Left lobe of liver (tissue), 2 donors: ENCODE results near the gene CMKLR1. TPM values are rescaled to one million over a fixed set of nuclear protein-coding genes. Genes with fewer than 3 reads are reported as not detected.

Experiments
- ATAC-seq: fragments of 200-7000 bp; cut with Tn5 transposase; one replicate; pipeline ENCODE4 v1.9.1; 2020; ENCODE audit warnings: mild to moderate bottlenecking, moderate library complexity
- DNase-seq: peaks from one replicate; pipeline ENCODE4 v3.0.0-alpha.2; 2020; ENCODE audit warnings: low spot score
- total RNA-seq: library from RNA; stranded (reverse); gene quantifications from one replicate; pipeline ENCODE4 v1.2.1, GENCODE V29; 2021
- donor health status: DM: no; HTN: no; CAD: no; lungs with moderate emphysema.
- donor health status: DM: no; HTN: yes; CAD: no.

CMKLR1 gene, protein sequence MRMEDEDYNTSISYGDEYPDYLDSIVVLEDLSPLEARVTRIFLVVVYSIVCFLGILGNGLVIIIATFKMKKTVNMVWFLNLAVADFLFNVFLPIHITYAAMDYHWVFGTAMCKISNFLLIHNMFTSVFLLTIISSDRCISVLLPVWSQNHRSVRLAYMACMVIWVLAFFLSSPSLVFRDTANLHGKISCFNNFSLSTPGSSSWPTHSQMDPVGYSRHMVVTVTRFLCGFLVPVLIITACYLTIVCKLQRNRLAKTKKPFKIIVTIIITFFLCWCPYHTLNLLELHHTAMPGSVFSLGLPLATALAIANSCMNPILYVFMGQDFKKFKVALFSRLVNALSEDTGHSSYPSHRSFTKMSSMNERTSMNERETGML
- 3.8 TPM for total RNA-seq

GRCh38 chr12:108338915-108339657, at the start of gene CMKLR1:
Gene CMKLR1 (minus strand): TSS chr12:108339311. CDS start chr12:108293591, 45,720 bp downstream.
- ATAC-seq (peak; percentile 63), DNase-seq (no peak)

DNA sequence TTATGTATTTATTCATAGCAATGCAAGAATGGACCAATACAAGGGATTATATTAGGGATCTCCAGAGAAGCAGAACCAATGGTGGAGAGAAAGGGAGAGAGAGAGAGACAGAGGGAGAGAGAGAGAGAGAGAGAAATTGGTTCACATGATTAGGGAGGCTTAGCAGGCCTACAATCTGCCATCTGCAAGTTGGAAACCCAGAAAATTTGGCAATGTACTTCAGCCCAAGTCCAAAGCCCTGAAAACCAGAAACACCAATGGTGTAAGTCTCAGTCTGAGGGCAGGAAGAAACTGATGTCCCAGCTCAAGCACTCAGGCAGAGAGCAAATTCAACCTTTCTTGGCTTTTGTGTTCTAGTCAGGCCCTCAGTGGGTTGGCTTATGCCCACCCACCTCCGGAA, 48.7 kb upstream of the CMKLR1 start:
- ATAC-seq = no peak
- DNase-seq = no peak

GRCh38 chr12:108386709-108387360, 47.7 kb upstream of the CMKLR1 start:
- DNase-seq (no peak), ATAC-seq (no peak)

DNA sequence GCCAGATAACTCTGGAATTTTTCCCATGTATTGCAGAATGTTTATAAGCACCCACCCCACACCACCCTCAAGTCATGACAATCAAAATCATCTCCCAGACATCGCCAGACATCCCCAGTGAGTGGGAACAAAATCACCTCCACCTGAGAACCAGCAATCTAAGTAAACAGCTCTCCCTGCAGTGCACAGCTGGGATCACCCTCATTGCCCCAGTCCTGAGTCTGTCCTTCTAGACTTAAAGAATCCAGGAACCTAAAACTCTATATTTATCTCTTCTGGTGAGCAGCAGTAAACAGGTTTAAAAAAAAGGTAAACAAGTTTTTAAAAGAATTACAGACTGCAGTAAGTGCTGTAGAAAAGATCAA, 43.3 kb upstream of the CMKLR1 start:
- ATAC-seq (no peak), DNase-seq (no peak)

DNA sequence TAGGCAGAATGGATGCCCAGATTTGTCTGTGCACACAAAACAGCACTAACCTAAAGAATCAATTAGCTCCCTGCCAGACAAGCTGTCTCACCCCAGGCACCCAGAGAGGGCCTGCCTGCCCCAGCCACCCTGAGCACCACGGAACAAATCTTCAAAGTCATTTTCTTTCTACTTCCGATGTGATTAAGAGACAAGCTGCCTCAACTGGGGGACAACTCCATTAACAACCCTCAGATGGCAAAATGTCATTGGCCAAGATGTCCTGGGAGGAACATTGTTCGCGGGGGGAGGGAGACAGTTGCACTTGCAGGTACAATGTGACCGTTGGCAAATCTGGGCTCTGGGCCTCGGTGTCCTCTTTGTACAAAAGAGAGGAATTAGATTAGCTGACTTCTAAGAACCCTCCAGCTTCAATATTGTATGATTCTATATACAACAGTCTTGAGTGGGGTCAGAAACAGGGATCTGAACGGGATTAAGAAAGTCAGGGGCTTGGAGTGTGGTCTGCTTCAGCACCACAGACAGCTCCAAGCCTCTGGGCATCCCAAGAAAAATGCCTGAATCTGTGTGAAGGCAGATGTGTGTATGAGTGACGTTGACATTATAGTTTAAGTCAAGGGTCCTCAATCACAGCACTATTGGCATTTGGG, 42.8 kb upstream of the CMKLR1 start:
- ATAC-seq = peak; percentile 24
- DNase-seq = no peak

DNA sequence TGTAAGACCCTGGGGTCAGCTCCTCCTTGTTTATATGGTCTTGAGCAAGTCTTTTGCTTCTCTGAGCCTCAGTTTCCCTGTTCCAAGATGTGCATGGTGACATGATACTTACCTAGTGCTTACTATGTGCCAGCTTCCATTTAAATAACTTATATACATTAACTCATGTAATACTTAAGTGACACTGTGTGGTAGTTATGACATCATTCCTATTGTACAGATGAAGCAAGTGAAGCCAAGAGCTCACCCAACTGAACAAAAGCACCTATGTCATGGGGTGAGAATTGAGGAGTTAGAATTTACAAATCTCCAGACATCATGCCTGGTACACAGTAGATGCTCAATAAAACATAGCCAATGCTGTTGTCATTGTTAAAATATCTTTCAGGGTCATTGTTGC, 41.3 kb upstream of the CMKLR1 start:
- DNase-seq = no peak
- ATAC-seq = no peak

GRCh38 chr12:108379823-108380222, 40.7 kb upstream of the CMKLR1 start:
- ATAC-seq = no peak
- no peak for DNase-seq

GRCh38 chr12:108378926-108379325, 39.8 kb upstream of the CMKLR1 start:
- ATAC-seq (no peak), DNase-seq (no peak)

GRCh38 chr12:108377260-108377659, 38.1 kb upstream of the CMKLR1 start:
- no peak for DNase-seq
- ATAC-seq = no peak

- no peak for ATAC-seq
- DNase-seq = no peak
Observed at GRCh38 chr12:108375986-108376663, 37.0 kb upstream of the CMKLR1 start.

DNA sequence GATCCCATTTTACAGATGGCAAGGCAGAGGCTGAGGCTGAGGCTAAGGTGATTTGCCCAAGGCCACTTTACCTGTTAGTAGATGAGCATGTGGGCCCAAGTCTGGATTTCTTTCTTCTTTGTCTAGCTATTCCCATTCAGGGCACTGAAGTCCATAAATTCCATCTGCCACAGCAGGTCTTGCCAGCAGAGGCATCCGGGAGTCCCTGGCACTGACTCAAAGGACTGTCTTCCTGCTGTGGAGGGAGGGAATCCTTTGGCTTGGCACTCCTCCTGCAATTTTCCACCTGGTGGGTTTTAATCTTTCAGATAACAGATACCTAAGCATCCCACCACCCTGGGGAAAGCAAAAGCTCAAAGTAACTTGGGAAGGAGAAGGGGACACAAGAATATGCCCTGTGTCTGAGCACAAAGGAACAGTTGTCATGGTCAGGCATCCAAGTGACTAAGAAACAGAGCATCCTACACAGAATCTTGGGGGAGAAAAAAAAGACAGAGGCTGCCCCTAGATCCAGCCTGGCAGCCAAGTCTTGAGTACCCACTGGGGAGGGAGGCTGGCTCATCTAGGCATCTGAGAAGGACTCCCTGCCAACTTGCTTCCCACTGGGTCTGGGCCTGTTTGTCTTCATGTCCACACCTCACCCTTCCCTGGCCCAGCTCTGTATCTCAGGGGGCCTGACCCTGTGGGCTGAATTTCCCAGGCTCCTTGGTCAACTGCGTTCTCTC, 35.6 kb upstream of the CMKLR1 start:
- DNase-seq (no peak), ATAC-seq (no peak)

- DNase-seq (no peak), ATAC-seq (no peak)
Observed at GRCh38 chr12:108373111-108373510, 34.0 kb upstream of the CMKLR1 start.

DNA sequence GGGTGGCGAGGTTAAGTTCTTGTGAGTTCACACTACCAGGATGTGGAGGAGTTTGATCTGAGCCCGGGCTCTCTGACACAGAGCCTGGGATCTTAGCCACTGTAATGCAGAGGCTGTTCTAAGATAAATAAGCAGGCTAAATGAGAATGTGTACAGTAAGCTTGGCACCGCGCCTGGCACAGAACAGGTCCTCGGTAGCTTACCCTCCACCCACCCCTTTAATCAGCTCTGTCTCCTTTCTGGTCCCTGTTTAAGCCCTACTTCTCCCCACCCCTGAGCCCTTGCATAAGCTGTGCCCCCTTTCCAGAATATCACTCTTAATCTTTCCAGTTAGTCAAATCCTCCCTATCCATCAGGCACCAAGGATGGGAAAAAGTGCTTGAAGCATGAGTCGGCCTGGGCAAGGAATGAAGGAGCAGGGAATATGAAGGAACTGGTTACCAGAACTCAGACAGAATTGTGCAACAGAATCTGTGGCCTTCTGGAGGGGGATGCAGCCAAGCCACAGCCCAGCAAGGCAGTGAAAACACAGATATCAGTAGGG, 32.8 kb upstream of the CMKLR1 start:
- no peak for ATAC-seq

GRCh38 chr12:108370415-108370814, 31.3 kb upstream of the CMKLR1 start:
- ATAC-seq = no peak
- no peak for DNase-seq

More for the DNA sequence above, 32.8 kb upstream of the CMKLR1 start:
- no peak for DNase-seq

DNA sequence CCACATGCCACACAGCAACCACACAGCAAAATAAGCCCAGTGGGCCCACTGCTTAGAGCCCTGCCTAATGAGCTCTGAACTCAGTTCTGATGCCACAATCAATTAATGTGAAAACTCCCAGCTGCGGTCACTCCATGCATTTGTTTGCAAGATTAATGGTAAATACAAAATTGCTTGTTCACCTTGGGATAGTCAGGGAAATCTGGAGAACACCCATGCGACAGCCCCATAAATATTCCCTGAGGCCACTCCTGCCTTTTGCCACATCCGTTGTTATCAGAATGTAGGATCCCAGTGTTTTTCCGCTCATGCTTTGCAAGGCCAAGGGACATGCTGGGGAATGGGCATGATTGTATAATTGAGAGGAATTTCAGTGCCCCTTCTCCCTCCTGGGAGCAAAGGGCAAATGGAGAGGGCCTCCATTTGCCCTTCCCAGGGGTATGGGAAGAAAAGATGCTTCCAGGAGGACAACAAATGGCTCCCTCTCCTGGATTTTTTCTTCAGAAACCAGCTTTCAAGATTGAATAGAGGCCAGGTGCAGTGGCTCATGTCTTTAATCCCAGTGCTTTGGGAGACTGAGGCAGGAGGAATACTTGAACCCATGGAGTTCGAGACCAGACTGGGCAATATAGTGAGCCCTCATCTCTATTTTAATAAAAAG, 30.8 kb upstream of the CMKLR1 start:
- no peak for ATAC-seq
- no peak for DNase-seq

GRCh38 chr12:108368089-108368488, 29.0 kb upstream of the CMKLR1 start:
- DNase-seq (no peak), ATAC-seq (no peak)

- no peak for DNase-seq
Observed at GRCh38 chr12:108367436-108367835, 28.3 kb upstream of the CMKLR1 start.

DNA sequence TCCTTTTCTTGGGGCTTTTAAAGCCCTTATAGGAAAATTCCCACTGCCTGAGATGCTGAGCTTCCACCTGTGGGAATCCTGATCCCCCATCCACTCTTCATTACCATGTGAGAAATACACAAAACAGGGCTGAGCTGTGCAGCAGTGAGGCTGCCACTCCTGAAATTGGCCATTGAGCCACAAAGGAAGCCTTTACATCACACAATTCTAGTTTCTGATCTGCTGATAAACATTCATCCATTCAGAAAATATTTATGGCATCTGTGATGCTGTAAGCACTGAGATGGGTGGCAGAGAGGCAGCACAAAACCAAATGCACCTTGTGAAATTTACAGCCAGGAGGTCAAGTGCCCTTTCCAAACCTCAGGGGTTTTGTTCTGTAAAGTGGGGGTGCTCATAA, 26.2 kb upstream of the CMKLR1 start:
- DNase-seq = no peak

More at GRCh38 chr12:108367436-108367835, 28.3 kb upstream of the CMKLR1 start:
- peak; percentile 37 for ATAC-seq

GRCh38 chr12:108364879-108365278, 25.8 kb upstream of the CMKLR1 start:
- no peak for ATAC-seq
- DNase-seq = no peak

More for the DNA sequence above, 26.2 kb upstream of the CMKLR1 start:
- ATAC-seq = no peak
